IMR-90 (cell line): ENCODE data around the gene LYZL2. TPM values are rescaled to one million over a fixed set of nuclear protein-coding genes. Genes with fewer than 3 reads are reported as not detected.

Experiments
- ATAC-seq: fragments of 200-7000 bp; cut with Tn5 transposase; 2 replicates; pipeline ENCODE4 v1.9.1; 2020; ENCODE audit warnings: low read depth, mild to moderate bottlenecking, moderate library complexity
- BruUV-seq: library from RNA; stranded (reverse); fragments of 400-500 nt; replicated peaks from 2 replicates; lab custom pipeline; 2021; lab: Mats Ljungman, UMichigan
- CTCF ChIA-PET: fragments of 300-600 bp; formaldehyde crosslinking; extraction: SDS; loops from one replicate; lab custom pipeline; 2021; ENCODE audit warnings: antibody characterized with exemption; lab: Yijun Ruan, JAX
- POLR2A ChIA-PET: fragments of 300-600 bp; sonication (Branson Sonifier 250); formaldehyde crosslinking; loops from one replicate; lab custom pipeline; 2022; ENCODE audit warnings: antibody characterized with exemption; ENCODE audit not compliant: unreplicated experiment; lab: Charles Lee
- DNase-seq: peaks from one replicate; pipeline ENCODE4 v3.0.0; 2013
- H2AFZ ChIP-seq: replicated peaks from 2 replicates; pipeline ENCODE3; 2013; ENCODE audit warnings: low read length, mild to moderate bottlenecking; ENCODE audit not compliant: poor library complexity
- H2AK5ac ChIP-seq: 2 replicates; pipeline ENCODE4 v1.6.1; 2013; ENCODE audit warnings: low read depth, low read length, inconsistent platforms
- H2AK9ac ChIP-seq: replicated peaks from 2 replicates; pipeline ENCODE3; 2013; ENCODE audit warnings: mild to moderate bottlenecking, low read depth, low read length, moderate library complexity; ENCODE audit not compliant: poor library complexity
- H2BK120ac ChIP-seq: 2 replicates; pipeline ENCODE4 v1.6.1; 2013; ENCODE audit warnings: low read depth, low read length, inconsistent platforms
- H2BK15ac ChIP-seq: 3 replicates; pipeline ENCODE4 v1.6.1; 2013; ENCODE audit warnings: low read depth, low read length, inconsistent platforms
- H2BK20ac ChIP-seq: 2 replicates; pipeline ENCODE4 v1.6.1; 2013; ENCODE audit warnings: low read depth, mild to moderate bottlenecking, inconsistent platforms, low read length, moderate library complexity
- H2BK5ac ChIP-seq: 2 replicates; pipeline ENCODE4 v1.6.1; 2013; ENCODE audit warnings: mild to moderate bottlenecking, low read depth, low read length, inconsistent platforms; ENCODE audit not compliant: poor library complexity, severe bottlenecking
- H3K14ac ChIP-seq: replicated peaks from 2 replicates; pipeline ENCODE4 v1.6.1; 2013; ENCODE audit warnings: low read depth, low read length, inconsistent platforms
- H3K18ac ChIP-seq: 2 replicates; pipeline ENCODE4 v1.6.1; 2013; ENCODE audit warnings: low read depth, low read length, control low read depth
- H3K23ac ChIP-seq: 2 replicates; pipeline ENCODE4 v1.6.1; 2013; ENCODE audit warnings: low read depth, low read length, inconsistent platforms
- H3K27ac ChIP-seq: 2 replicates; pipeline ENCODE4 v1.5.1; 2013; ENCODE audit warnings: mild to moderate bottlenecking, control low read depth, low read length; ENCODE audit not compliant: insufficient read depth
- H3K27me3 ChIP-seq: 2 replicates; pipeline ENCODE4 v1.6.1; 2013; ENCODE audit warnings: low read length; ENCODE audit not compliant: control insufficient read depth, insufficient read depth
- H3K36me3 ChIP-seq: 2 replicates; pipeline ENCODE4 v1.6.1; 2013; ENCODE audit warnings: low read length, mixed read lengths; ENCODE audit not compliant: control insufficient read depth, insufficient read depth
- H3K4ac ChIP-seq: 2 replicates; pipeline ENCODE4 v1.6.1; 2013; ENCODE audit warnings: low read depth, low read length, inconsistent platforms
- H3K4me1 ChIP-seq: 2 replicates; pipeline ENCODE4 v1.6.1; 2013; ENCODE audit warnings: low read length, mixed read lengths; ENCODE audit not compliant: control insufficient read depth, insufficient read depth
- H3K4me2 ChIP-seq: 2 replicates; pipeline ENCODE4 v1.6.1; 2013; ENCODE audit warnings: low read depth, mild to moderate bottlenecking, control low read depth, low read length, moderate library complexity
- H3K4me3 ChIP-seq: 2 replicates; pipeline ENCODE4 v1.5.1; 2013; ENCODE audit warnings: low read depth, mild to moderate bottlenecking, control low read depth, low read length, moderate library complexity; ENCODE audit not compliant: insufficient read depth
- H3K56ac ChIP-seq: 2 replicates; pipeline ENCODE4 v1.6.1; 2013; ENCODE audit warnings: low read length, inconsistent platforms; ENCODE audit not compliant: insufficient read depth; ENCODE audit errors: extremely low read depth
- H3K79me1 ChIP-seq, 2 experiments: 2 replicates each; pipeline ENCODE4 v1.6.1; 2013; ENCODE audit warnings: low read length in 2 of 2, inconsistent platforms in 1 of 2, low read depth in 1 of 2
- H3K9ac ChIP-seq: 2 replicates; pipeline ENCODE4 v1.6.1; 2013; ENCODE audit warnings: low read depth, low read length, control low read depth
- H3K9me1 ChIP-seq: 2 replicates; pipeline ENCODE4 v1.6.1; 2013; ENCODE audit warnings: low read length, inconsistent platforms; ENCODE audit not compliant: insufficient read depth
- H3K9me3 ChIP-seq: 2 replicates; pipeline ENCODE4 v1.6.1; 2013; ENCODE audit warnings: low read length; ENCODE audit not compliant: control insufficient read depth, insufficient read depth
- H4K20me1 ChIP-seq: 2 replicates; pipeline ENCODE4 v1.6.1; 2013; ENCODE audit warnings: low read length, inconsistent platforms; ENCODE audit not compliant: insufficient read depth
- H4K5ac ChIP-seq: 2 replicates; pipeline ENCODE4 v1.6.1; 2013; ENCODE audit warnings: mild to moderate bottlenecking, low read depth, low read length, control low read depth
- H4K8ac ChIP-seq, 2 experiments: 2 replicates each; pipeline ENCODE4 v1.6.1; 2013; ENCODE audit warnings: low read depth in 2 of 2, low read length in 2 of 2, control low read depth in 1 of 2, inconsistent platforms in 1 of 2
- H4K91ac ChIP-seq: 2 replicates; pipeline ENCODE4 v1.6.1; 2013; ENCODE audit warnings: low read depth, low read length, inconsistent platforms; ENCODE audit not compliant: insufficient read depth
- BHLHE40 ChIP-seq: fragments of 150-350 bp; IDR thresholded peaks from 2 replicates; pipeline ENCODE4 v1.6.1; 2016; ENCODE audit warnings: mild to moderate bottlenecking, low read depth, low read length
- CEBPB ChIP-seq: IDR thresholded peaks from 2 replicates; pipeline ENCODE4 v1.6.1; 2012; ENCODE audit warnings: low read depth, low read length, improper control_type of control experiment
- CTCF ChIP-seq: conservative IDR thresholded peaks from 2 replicates; pipeline ENCODE4 v1.5.1; 2012; ENCODE audit warnings: mild to moderate bottlenecking, low read depth, low read length, improper control_type of control experiment
- FOS ChIP-seq: fragments of 150-350 bp; IDR thresholded peaks from 2 replicates; pipeline ENCODE4 v1.6.1; 2016; ENCODE audit warnings: low read depth, low read length
- MAFK ChIP-seq: IDR thresholded peaks from 2 replicates; pipeline ENCODE4 v1.6.1; 2012; ENCODE audit warnings: low read depth, low read length, improper control_type of control experiment
- MXI1 ChIP-seq: IDR thresholded peaks from 2 replicates; pipeline ENCODE4 v1.6.1; 2012; ENCODE audit warnings: low read depth, mild to moderate bottlenecking, low read length, moderate library complexity, borderline replicate concordance
- NFE2L2 ChIP-seq: fragments of 150-350 bp; IDR thresholded peaks from 2 replicates; pipeline ENCODE4 v1.6.1; 2016; ENCODE audit warnings: low read depth, mild to moderate bottlenecking, low read length
- POLR2A ChIP-seq: IDR thresholded peaks from 2 replicates; pipeline ENCODE4 v1.6.1; 2012; ENCODE audit warnings: mild to moderate bottlenecking, low read depth, low read length
- RAD21 ChIP-seq: IDR thresholded peaks from 2 replicates; pipeline ENCODE4 v1.6.1; 2012; ENCODE audit warnings: low read length, improper control_type of control experiment
- RFX5 ChIP-seq: IDR thresholded peaks from 2 replicates; pipeline ENCODE4 v1.8.0; 2012; ENCODE audit warnings: low read depth, mild to moderate bottlenecking, low read length, moderate library complexity
- WGBS, 2 experiments: methylation state at CpG; one replicate each; pipeline versions ENCODE4 v1.1.5 to v1.1.7; 2013; ENCODE audit warnings: missing lambda C conversion rate in 2 of 2; ENCODE audit not compliant: insufficient read length in 1 of 2; ENCODE audit errors: extremely low coverage in 2 of 2; 5-methylcytosine and 5-hydroxymethylcytosine counted together
- dilution Hi-C: fragments of 300-500 bp; cut with HindIII; formaldehyde crosslinking; loops from one replicate; pipeline ENCODE4 v1.14.3; 2018; ENCODE audit warnings: low sequenced_read_pairs; ENCODE audit not compliant: unreplicated experiment
- in situ Hi-C: fragments of 300-500 bp; cut with MboI; formaldehyde crosslinking; loops from 3 replicates; pipeline ENCODE4 v1.14.3; 2019; ENCODE audit warnings: low sequenced_read_pairs, inconsistent platforms, mixed read lengths
- intact Hi-C: fragments of 100-400 bp; cut with micrococcal nuclease; formaldehyde crosslinking; loops from 2 replicates; pipeline ENCODE4 v1.10.0; 2022
- polyA plus RNA-seq, 3 experiments: library from polyadenylated mRNA; depleted of rRNA; stranded (reverse); fragments of >200 nt; gene quantifications; 2 replicates each; pipeline ENCODE4 v1.2.3, GENCODE V29; 2012; ENCODE audit warnings: low replicate concordance in 1 of 3
- total RNA-seq: library from RNA; depleted of rRNA; stranded (reverse); fragments of >200 nt; gene quantifications from 2 replicates; pipeline ENCODE4 v1.2.3, GENCODE V29; 2012
- TF ChIP-seq, protein P1 (sequence below): fragments of 150-350 bp; IDR thresholded peaks from 2 replicates; pipeline ENCODE4 v1.6.1; 2017; ENCODE audit warnings: mild to moderate bottlenecking, antibody characterized with exemption, low read length, low read depth
- TF ChIP-seq, protein P2 (sequence below): fragments of 150-350 bp; IDR thresholded peaks from 2 replicates; pipeline ENCODE4 v1.6.1; 2016; ENCODE audit warnings: low read depth, mild to moderate bottlenecking, low read length, moderate library complexity, borderline replicate concordance

Gene LYZL2
- total and polyA plus RNA-seq, 2 of the 4 experiments (the other 2 are of a cell fraction): not detected

- ATAC-seq (no peak), DNase-seq (no peak)
- Histone ChIP-seq H2BK20ac (no peak overlapping the region), H3K9ac (no peak overlapping the region), H3K79me1 (no peaks in the 10 kb centered on the region), H4K91ac (no peak overlapping the region), H3K27me3 (peaks cover 15% of the 10 kb centered on the region), H3K4ac (no peak overlapping the region), H3K9me1 (peaks cover 5% of the 10 kb centered on the region), H4K5ac (no peak overlapping the region), H2BK5ac (no peak overlapping the region), H2BK15ac (no peak overlapping the region), H3K23ac (no peak overlapping the region), H3K27ac (no peak overlapping the region), H3K14ac (no peak overlapping the region), H2AFZ (peak overlapping the region; percentile 13), H4K8ac (no peak overlapping the region), H4K20me1 (no peaks in the 10 kb centered on the region), H3K4me1 (peaks cover 2% of the 10 kb centered on the region; the same call in 1 of the 2 replicates), H3K18ac (no peak overlapping the region), H3K9me3 (no peaks in the 10 kb centered on the region), H3K4me2 (no peak overlapping the region), H2BK120ac (no peak overlapping the region), H3K36me3 (no peaks in the 10 kb centered on the region), H3K4me3 (no peak overlapping the region), H2AK9ac (no peak overlapping the region), H2AK5ac (no peak overlapping the region; the same call in 1 of the 2 replicates), H3K56ac (no peak overlapping the region)
- POLR2A ChIA-PET: no interaction called here
- TF ChIP-seq MXI1 (no peak), CTCF (no peak), FOS (no peak), NFE2L2 (no peak), POLR2A (no peak), RFX5 (no peak), BHLHE40 (no peak), CEBPB (no peak), MAFK (no peak), RAD21 (no peak)
- TF ChIP-seq, protein P1, sequence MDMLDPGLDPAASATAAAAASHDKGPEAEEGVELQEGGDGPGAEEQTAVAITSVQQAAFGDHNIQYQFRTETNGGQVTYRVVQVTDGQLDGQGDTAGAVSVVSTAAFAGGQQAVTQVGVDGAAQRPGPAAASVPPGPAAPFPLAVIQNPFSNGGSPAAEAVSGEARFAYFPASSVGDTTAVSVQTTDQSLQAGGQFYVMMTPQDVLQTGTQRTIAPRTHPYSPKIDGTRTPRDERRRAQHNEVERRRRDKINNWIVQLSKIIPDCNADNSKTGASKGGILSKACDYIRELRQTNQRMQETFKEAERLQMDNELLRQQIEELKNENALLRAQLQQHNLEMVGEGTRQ: no peak
- TF ChIP-seq, protein P2, sequence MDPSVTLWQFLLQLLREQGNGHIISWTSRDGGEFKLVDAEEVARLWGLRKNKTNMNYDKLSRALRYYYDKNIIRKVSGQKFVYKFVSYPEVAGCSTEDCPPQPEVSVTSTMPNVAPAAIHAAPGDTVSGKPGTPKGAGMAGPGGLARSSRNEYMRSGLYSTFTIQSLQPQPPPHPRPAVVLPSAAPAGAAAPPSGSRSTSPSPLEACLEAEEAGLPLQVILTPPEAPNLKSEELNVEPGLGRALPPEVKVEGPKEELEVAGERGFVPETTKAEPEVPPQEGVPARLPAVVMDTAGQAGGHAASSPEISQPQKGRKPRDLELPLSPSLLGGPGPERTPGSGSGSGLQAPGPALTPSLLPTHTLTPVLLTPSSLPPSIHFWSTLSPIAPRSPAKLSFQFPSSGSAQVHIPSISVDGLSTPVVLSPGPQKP: no peak
- dilution Hi-C loops: no loop called here
- in situ Hi-C loops: no loop called here
- WGBS, 2 experiments: no CpG with 5 or more reads among the region's 8 CpGs
- CTCF ChIA-PET: no interaction called here
- intact Hi-C loops: no loop called here
- no TSS peak for BruUV-seq
These were observed 42.0 kb downstream of the LYZL2 start for GRCh38 chr10:30587522-30588031.
